ENCODE results near the gene LCP1. TPM values are rescaled to one million over a fixed set of nuclear protein-coding genes. Genes with fewer than 3 reads are reported as not detected.

The LCP1 gene
- polyA plus RNA-seq, 1 donor, result 14.2 TPM

GRCh38 chr13:46126552-46127357 is 55.2 kb downstream of the LCP1 start:
- DNase-seq, result peak; percentile 45

GRCh38 chr13:46126056-46126455 is 55.9 kb downstream of the LCP1 start:
- no peak for DNase-seq

GRCh38 chr13:46124967-46125933 is 56.7 kb downstream of the LCP1 start:
- no peak for DNase-seq

GRCh38 chr13:46124531-46124966 is 57.4 kb downstream of the LCP1 start:
- no peak for DNase-seq

GRCh38 chr13:46122304-46122703 is 59.7 kb downstream of the LCP1 start:
- DNase-seq, result no peak

DNA sequence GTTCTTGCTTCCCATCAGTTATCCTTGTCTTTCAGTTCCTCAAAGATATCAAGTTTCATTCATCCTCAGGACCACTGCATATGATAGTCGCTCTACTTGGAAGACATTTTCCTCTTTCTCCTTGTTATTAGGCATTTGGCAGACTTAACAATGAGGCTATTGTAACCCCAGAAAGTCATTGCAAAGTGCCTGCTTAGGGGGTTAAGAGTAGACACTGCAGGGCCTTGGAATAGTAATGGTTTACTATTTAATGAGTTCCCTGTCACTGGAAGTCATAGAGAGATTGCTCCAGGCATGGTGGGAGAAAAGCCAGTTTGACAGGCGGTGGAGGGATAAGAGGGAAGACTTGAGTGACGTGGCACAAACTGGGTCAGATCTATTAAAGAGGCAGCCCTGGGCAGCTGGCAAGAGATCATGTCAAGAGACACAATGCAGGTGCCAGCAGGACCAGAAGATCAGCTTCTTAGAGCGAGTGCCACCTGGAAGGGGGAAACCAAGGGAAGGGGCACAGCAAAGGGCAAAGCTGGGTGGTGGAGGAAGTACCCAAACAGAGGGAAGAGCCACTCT is 60.3 kb downstream of the LCP1 start:
- DNase-seq, result no peak

DNA sequence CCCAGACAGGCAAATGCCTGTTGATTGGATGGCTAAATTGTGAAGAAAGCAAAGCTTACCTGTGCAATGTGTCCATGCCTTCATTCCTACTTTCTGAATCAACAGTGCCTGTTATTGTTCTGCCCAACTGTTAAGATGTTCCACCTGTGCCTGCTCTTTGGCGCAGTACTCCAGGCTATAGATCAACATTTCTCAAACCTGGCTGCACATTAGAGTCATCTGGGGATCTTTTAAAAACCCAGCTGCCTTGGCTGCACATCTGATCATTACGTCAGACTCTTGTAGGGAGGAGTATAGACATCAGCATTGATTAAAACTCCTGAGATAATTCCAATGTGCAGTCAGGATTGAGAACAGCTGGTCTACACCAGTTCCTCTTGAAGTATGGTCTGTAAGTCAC is 60.9 kb downstream of the LCP1 start:
- no peak for DNase-seq

- DNase-seq, result no peak
These were observed 61.9 kb downstream of the LCP1 start for GRCh38 chr13:46119883-46120614.

DNA sequence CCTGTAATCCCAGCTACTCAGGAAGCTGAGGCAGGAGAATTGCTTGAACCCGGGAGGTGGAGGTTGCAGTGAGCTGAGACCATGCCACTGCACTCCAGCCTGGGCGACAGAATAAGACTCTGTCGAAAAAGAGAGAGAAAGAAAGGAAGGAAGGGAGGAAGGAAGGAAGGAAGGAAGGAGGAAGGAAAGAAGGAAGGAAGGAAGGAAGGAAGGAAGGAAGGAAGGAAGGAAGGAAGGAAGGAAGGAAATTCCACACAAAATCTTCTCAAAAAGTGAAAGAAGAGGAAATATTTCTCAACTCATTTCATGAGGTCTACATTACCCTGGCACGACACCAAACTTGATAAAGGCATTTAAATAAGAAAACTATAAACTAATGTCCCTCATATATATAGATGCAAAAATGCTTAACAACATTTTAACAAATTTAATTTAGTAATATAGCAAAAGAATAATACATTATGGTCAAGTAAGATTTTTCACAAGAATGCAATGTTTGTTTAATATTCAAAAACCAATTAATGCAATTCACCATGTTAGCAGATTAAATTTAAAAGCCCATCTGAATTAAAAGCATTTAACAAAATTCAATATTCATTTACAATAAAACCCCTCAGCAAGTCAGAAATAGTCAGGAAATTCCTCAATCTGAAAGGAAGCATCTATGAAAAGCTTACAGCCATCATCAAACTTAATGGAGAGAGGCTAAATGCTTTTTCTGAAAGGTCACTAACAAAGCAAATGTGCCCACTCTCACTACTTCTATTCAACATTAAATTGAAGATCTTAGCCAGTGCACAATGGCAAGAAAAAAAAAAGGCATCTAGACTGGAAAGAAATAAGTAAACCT is 65.1 kb downstream of the LCP1 start:
- DNase-seq, result no peak

GRCh38 chr13:46114613-46115012 is 67.4 kb downstream of the LCP1 start:
- no peak for DNase-seq

- DNase-seq, result no peak
These were observed 68.4 kb downstream of the LCP1 start for GRCh38 chr13:46113596-46113995.

DNA sequence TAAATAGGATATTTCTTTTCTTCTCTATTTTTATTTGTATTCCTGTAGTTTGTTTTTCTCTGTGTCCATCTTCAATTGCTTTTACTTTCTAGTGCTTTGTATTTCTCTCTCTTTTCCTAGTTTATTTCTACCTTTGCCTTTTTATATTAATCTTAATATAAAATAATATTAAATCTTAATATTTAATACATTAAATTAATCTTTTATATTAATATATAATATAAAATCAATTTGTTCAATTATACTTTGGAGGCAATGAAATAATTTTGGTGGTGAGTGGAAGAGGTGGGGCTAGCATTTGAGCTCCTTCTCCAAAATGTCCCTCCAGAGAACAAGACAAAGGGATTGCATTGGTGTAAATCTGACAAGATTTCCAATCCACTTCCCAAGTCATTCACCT is 70.8 kb downstream of the LCP1 start:
- DNase-seq, result no peak

DNA sequence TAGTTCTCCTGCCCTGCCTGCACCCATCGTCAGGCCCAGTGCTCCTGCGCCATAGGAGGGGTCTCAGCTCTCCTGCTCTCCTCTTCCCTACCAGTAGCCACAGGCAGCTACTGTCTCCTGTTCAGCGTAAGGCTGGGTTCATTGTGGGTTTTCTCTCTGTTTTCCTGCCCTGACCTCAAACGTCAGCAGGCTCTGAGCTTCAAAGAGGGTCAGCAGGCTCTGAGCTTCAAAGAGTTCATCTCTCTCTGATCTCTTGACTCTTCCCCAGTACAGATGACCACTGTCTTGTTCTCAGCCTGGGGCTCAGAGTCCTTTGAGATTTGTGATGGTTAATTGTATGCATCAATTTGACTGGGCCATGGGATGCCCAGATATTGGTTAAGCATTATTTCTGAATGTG is 72.5 kb downstream of the LCP1 start:
- DNase-seq, result no peak

DNA sequence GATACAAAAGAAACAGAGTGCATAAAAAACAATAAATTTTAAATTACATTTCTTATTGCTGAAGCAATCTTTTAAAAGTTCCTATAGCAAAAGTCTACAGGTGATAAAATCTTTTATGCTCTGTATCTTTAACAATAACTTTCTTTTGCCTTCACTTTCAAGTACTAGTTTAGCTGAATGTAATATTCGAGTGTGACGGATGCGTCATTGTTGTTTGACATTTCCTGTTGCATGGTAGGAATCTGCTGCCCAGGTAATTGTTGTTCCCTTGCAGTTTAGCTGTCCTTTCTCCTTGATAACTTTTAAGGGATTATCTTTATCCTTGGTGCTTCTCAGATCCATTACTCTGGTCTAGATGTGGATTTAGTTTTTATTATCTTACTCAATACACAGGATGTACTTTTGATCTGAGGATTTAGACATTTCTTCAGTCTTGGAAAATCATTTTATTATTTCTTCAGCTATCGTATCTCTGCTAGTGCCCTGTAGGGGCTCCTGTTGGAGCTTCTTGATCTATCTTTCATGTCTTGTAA is 75.1 kb downstream of the LCP1 start:
- no peak for DNase-seq

GRCh38 chr13:46104868-46105267 is 77.1 kb downstream of the LCP1 start, which contains the start of gene CPB2:
Gene CPB2, minus strand, starts transcription at chr13:46105033. Its CDS starts 24 bp downstream, at chr13:46105009.
- no peak for DNase-seq

DNA sequence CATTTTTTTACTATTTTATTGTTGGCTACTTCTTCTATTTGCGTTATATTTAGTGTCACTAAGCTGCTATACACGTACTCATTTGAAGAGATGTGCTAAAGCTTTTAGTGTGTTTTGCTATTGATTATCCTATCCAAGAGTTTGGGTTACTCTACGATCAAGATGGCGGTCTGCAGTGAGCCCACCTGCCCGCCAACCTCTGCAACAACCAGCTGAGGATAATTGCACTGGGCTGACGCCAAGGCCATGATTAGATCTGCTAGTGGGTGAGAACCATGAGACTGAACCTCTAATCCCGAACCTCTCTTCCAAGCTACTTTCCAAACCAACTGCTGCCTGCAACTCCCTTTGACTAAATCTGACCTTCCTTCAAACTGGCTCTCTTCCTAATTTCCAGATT is 78.9 kb downstream of the LCP1 start:
- no peak for DNase-seq

DNA sequence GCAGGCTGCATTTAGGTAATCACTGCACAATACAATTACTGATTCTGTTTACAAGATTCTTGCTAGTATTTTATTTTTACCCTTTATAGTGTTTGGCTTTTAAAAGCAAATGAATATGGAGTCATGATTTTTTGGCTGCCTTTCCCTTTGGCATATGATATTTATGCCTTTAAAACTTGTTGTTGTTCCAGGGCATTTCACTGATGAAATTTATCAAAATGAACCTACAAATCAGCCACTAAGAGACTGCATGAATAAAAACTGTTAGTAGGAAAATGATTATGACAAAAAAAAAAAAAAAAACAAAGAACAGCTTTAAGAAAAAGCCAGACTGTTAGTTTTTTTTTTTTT is 79.7 kb downstream of the LCP1 start:
- DNase-seq, result no peak

- DNase-seq, result no peak
These were observed 80.3 kb downstream of the LCP1 start for GRCh38 chr13:46101484-46102254.

- DNase-seq, result no peak
These were observed 81.0 kb downstream of the LCP1 start for GRCh38 chr13:46101002-46101401.

GRCh38 chr13:46100191-46100815 is 81.7 kb downstream of the LCP1 start:
- DNase-seq, result no peak
